Measurements from ENCODE around the gene EXOC6B. TPM values are rescaled to one million over a fixed set of nuclear protein-coding genes. Genes with fewer than 3 reads are reported as not detected.

Gene EXOC6B
- total and polyA plus RNA-seq, 9 of the 15 experiments (the other 6 are each of a cell fraction or from before 2014, with no cell fraction given), result 0.28 to 4.2 (median 2.0) TPM

DNA sequence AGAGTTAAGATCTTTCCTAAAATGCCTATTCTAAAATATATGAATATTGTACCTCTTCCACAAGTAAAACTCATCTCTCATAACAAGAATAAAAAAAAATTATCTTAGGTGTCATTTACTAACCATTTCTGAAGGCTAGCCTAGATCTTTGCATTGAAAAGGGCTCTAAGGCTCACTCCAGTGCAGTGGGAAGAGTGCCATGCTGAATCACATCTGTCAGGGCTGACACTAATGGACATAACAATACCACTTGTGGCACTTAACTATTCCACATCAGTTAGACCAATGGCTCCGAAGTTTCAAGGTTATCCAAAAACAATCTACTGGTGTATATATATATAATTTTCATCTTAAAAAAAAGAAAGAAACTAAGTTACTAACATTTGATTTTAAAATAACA, 130.2 kb downstream of the EXOC6B start:
- no peak overlapping the region for H3K4me3 ChIP-seq
- in situ Hi-C loops (cut with MboI), result no loop called here
- H3K79me2 ChIP-seq (ENCODE audit: control insufficient read depth, insufficient read depth, low read length), result no peaks in the 10 kb centered on the region
- no peak overlapping the region for H3K27ac ChIP-seq (ENCODE audit: extremely low read depth, low read depth, low read length)
- peak overlapping the region in 1 of 2 experiments; percentile 15; a peak in 1 of 4 replicates for H3K9ac ChIP-seq (ENCODE audit: insufficient read depth in 1 of 2, low read depth in 2 of 2, low read length in 2 of 2)
- DNase-seq (ENCODE audit: extremely low read depth in 1 of 4, low spot score in 3 of 4), result peak in 1 of 4 experiments; percentile 28
- ChIA-PET POLR2A (interaction anchor here (1.3 kb wide), 1 partner anchor 12 kb away, joined by 9 read pairs; no protein-coding TSS in a partner anchor), CTCF (ENCODE audit: low intra/inter-chr PET ratio) (no interaction called here)
- no peak overlapping the region for H3K4me2 ChIP-seq (ENCODE audit: insufficient read depth, low read length)
- WGBS (ENCODE audit: insufficient coverage, low coverage, missing lambda C conversion rate), result 17% methylated on average over 1 of the region's 1 CpG
- no peaks in the 10 kb centered on the region for H3K36me3 ChIP-seq (ENCODE audit: control insufficient read depth, insufficient read depth, low read length)
- no peak overlapping the region for H2AFZ ChIP-seq (ENCODE audit: low read depth, low read length)
- H3K9me1 ChIP-seq (ENCODE audit: control insufficient read depth, insufficient read depth, low read length), result no peaks in the 10 kb centered on the region
- peaks cover 3% of the 10 kb centered on the region; the same call in 1 of the 2 replicates for H3K9me3 ChIP-seq (replicated peaks; ENCODE audit: control insufficient read depth, insufficient read depth, low read depth, low read length)
- no peak for TF ChIP-seq RAD51 (IDR thresholded peaks at IDR 0.05; ENCODE audit: borderline replicate concordance, low read depth)
- TF ChIP-seq, protein P1, sequence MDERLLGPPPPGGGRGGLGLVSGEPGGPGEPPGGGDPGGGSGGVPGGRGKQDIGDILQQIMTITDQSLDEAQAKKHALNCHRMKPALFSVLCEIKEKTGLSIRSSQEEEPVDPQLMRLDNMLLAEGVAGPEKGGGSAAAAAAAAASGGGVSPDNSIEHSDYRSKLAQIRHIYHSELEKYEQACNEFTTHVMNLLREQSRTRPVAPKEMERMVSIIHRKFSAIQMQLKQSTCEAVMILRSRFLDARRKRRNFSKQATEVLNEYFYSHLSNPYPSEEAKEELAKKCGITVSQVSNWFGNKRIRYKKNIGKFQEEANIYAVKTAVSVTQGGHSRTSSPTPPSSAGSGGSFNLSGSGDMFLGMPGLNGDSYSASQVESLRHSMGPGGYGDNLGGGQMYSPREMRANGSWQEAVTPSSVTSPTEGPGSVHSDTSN (CRISPR knock-in tag; IDR thresholded peaks at IDR 0.05; ENCODE audit: low read depth), result no peak
- TF ChIP-seq, protein P1 (tag; conservative IDR thresholded peaks at IDR 0.05; ENCODE audit: low read depth), result 0 out of 2 replicates have a peak, but pooled peaks have one; percentile 38
- H3K4me1 ChIP-seq (replicated peaks in 1 of 2; ENCODE audit: control insufficient read depth in 2 of 2, insufficient read depth in 2 of 2, low read length in 2 of 2), result peaks cover 0 to 14% of the 10 kb centered on the region in 2 experiments; a peak in 3 of 5 replicates
- peak; percentile 6 for FAIRE-seq
- intact Hi-C loops (cut with micrococcal nuclease), result no loop called here
- no TSS peak for BruUV-seq (replicated peaks)
- no peaks in the 10 kb centered on the region for H3K27me3 ChIP-seq (ENCODE audit: control insufficient read depth in 2 of 2, insufficient read depth in 2 of 2, low read length in 2 of 2)
- peak; percentile 74 for ATAC-seq
- no peaks in the 10 kb centered on the region for H4K20me1 ChIP-seq (replicated peaks; ENCODE audit: control insufficient read depth, insufficient read depth, low read length)

Measured in K562 (cell line).